Embryonic facial prominence (tissue), 1 donor: ENCODE measurements around the gene HPCAL4.

Experiments
- DNase-seq: peaks from one replicate; pipeline ENCODE4 v3.0.0-alpha.2; 2016; ENCODE audit errors: extremely low spot score

The HPCAL4 gene

GRCh38 chr1:39701049-39701439 lies 9.8 kb upstream of the HPCAL4 start:
- DNase-seq: no peak

GRCh38 chr1:39700348-39700747 lies 9.1 kb upstream of the HPCAL4 start:
- DNase-seq: no peak

- no peak for DNase-seq
Measured at GRCh38 chr1:39699419-39699818, 8.2 kb upstream of the HPCAL4 start.

- no peak for DNase-seq
Measured at GRCh38 chr1:39698568-39698967, 7.3 kb upstream of the HPCAL4 start.

GRCh38 chr1:39696448-39696847 lies 5.2 kb upstream of the HPCAL4 start:
- no peak for DNase-seq

GRCh38 chr1:39695016-39695415 lies 3.8 kb upstream of the HPCAL4 start:
- DNase-seq: no peak

GRCh38 chr1:39694026-39694425 lies 2.8 kb upstream of the HPCAL4 start:
- no peak for DNase-seq

GRCh38 chr1:39692152-39693074 lies 1.2 kb upstream of the HPCAL4 start:
- DNase-seq: no peak

- no peak for DNase-seq
Measured at GRCh38 chr1:39690794-39691382, 345 bp downstream of the HPCAL4 start.

GRCh38 chr1:39690225-39690624 lies 1.0 kb downstream of the HPCAL4 start:
- DNase-seq: no peak

GRCh38 chr1:39689635-39690034 lies 1.6 kb downstream of the HPCAL4 start:
- no peak for DNase-seq

GRCh38 chr1:39689214-39689613 lies 2.0 kb downstream of the HPCAL4 start:
- no peak for DNase-seq

GRCh38 chr1:39688706-39689105 lies 2.5 kb downstream of the HPCAL4 start:
- no peak for DNase-seq

GRCh38 chr1:39687243-39687642 lies 4.0 kb downstream of the HPCAL4 start:
- no peak for DNase-seq

GRCh38 chr1:39685071-39685470 lies 6.2 kb downstream of the HPCAL4 start:
- DNase-seq: no peak

GRCh38 chr1:39684313-39684664 lies 6.9 kb downstream of the HPCAL4 start:
- DNase-seq: no peak

- DNase-seq: no peak
Measured at GRCh38 chr1:39683591-39684312, 7.5 kb downstream of the HPCAL4 start.

GRCh38 chr1:39681999-39682398 lies 9.2 kb downstream of the HPCAL4 start:
- DNase-seq: no peak

- DNase-seq: no peak
Measured at GRCh38 chr1:39681294-39681693, 9.9 kb downstream of the HPCAL4 start.

GRCh38 chr1:39680751-39681150 lies 10.5 kb downstream of the HPCAL4 start:
- DNase-seq: no peak

GRCh38 chr1:39679821-39680220 lies 11.4 kb downstream of the HPCAL4 start:
- no peak for DNase-seq

GRCh38 chr1:39678889-39679288 lies 12.3 kb downstream of the HPCAL4 start:
- DNase-seq: no peak

GRCh38 chr1:39677645-39678044 lies 13.6 kb downstream of the HPCAL4 start:
- DNase-seq: no peak
